ENCODE results near the gene PTPRJ.

PTPRJ gene

GRCh38 chr11:48051217-48051830 is 71.0 kb downstream of the PTPRJ start:
- no peak for DNase-seq (ENCODE audit: insufficient read length)
- no peak for FAIRE-seq
- TF ChIP-seq POLR2AphosphoS5 (IDR thresholded peaks at IDR 0.05; ENCODE audit: low read depth, low read length) (no peak), POLR2A (IDR thresholded peaks at IDR 0.05; ENCODE audit: low read depth, low read length) (no peak), TAF1 (IDR thresholded peaks at IDR 0.05; ENCODE audit: borderline replicate concordance, low read depth, low read length) (no peak)

- no peak for FAIRE-seq
- no peak for TF ChIP-seq POLR2AphosphoS5 (IDR thresholded peaks at IDR 0.05; ENCODE audit: low read depth, low read length)
- TF ChIP-seq POLR2A (IDR thresholded peaks at IDR 0.05; ENCODE audit: low read depth, low read length) = no peak
- no peak for TF ChIP-seq TAF1 (IDR thresholded peaks at IDR 0.05; ENCODE audit: borderline replicate concordance, low read depth, low read length)
- no peak for DNase-seq (ENCODE audit: insufficient read length)
Measured at GRCh38 chr11:48052183-48053044, 72.1 kb downstream of the PTPRJ start.

- TF ChIP-seq POLR2AphosphoS5 (IDR thresholded peaks at IDR 0.05; ENCODE audit: low read depth, low read length) = no peak
- no peak for TF ChIP-seq TAF1 (IDR thresholded peaks at IDR 0.05; ENCODE audit: borderline replicate concordance, low read depth, low read length)
- TF ChIP-seq POLR2A (IDR thresholded peaks at IDR 0.05; ENCODE audit: low read depth, low read length) = no peak
- no peak for DNase-seq (ENCODE audit: insufficient read length)
- FAIRE-seq = no peak
Measured at GRCh38 chr11:48054994-48055291, 74.6 kb downstream of the PTPRJ start.

- TF ChIP-seq TAF1 (IDR thresholded peaks at IDR 0.05; ENCODE audit: borderline replicate concordance, low read depth, low read length) = no peak
- no peak for TF ChIP-seq POLR2A (IDR thresholded peaks at IDR 0.05; ENCODE audit: low read depth, low read length)
- TF ChIP-seq POLR2AphosphoS5 (IDR thresholded peaks at IDR 0.05; ENCODE audit: low read depth, low read length) = no peak
- FAIRE-seq (peak; percentile 76), DNase-seq (ENCODE audit: insufficient read length) (no peak)
Measured at GRCh38 chr11:48055292-48056132, 75.2 kb downstream of the PTPRJ start.

- FAIRE-seq = no peak
- DNase-seq (ENCODE audit: insufficient read length) = no peak
- TF ChIP-seq TAF1 (IDR thresholded peaks at IDR 0.05; ENCODE audit: borderline replicate concordance, low read depth, low read length) (no peak), POLR2A (IDR thresholded peaks at IDR 0.05; ENCODE audit: low read depth, low read length) (no peak), POLR2AphosphoS5 (IDR thresholded peaks at IDR 0.05; ENCODE audit: low read depth, low read length) (no peak)
Measured at GRCh38 chr11:48056325-48057183, 76.2 kb downstream of the PTPRJ start.

GRCh38 chr11:48058064-48058463 is 77.7 kb downstream of the PTPRJ start:
- TF ChIP-seq TAF1 (IDR thresholded peaks at IDR 0.05; ENCODE audit: borderline replicate concordance, low read depth, low read length) (no peak), POLR2AphosphoS5 (IDR thresholded peaks at IDR 0.05; ENCODE audit: low read depth, low read length) (no peak), POLR2A (IDR thresholded peaks at IDR 0.05; ENCODE audit: low read depth, low read length) (no peak)
- DNase-seq (ENCODE audit: insufficient read length) = no peak
- no peak for FAIRE-seq

- FAIRE-seq (no peak), DNase-seq (ENCODE audit: insufficient read length) (no peak)
- no peak for TF ChIP-seq POLR2A (IDR thresholded peaks at IDR 0.05; ENCODE audit: low read depth, low read length)
- no peak for TF ChIP-seq TAF1 (IDR thresholded peaks at IDR 0.05; ENCODE audit: borderline replicate concordance, low read depth, low read length)
- TF ChIP-seq POLR2AphosphoS5 (IDR thresholded peaks at IDR 0.05; ENCODE audit: low read depth, low read length) = no peak
Measured at GRCh38 chr11:48058788-48059187, 78.4 kb downstream of the PTPRJ start.

GRCh38 chr11:48062649-48063048 is 82.3 kb downstream of the PTPRJ start:
- TF ChIP-seq POLR2AphosphoS5 (IDR thresholded peaks at IDR 0.05; ENCODE audit: low read depth, low read length) (no peak), TAF1 (IDR thresholded peaks at IDR 0.05; ENCODE audit: borderline replicate concordance, low read depth, low read length) (no peak), POLR2A (IDR thresholded peaks at IDR 0.05; ENCODE audit: low read depth, low read length) (no peak)
- DNase-seq (ENCODE audit: insufficient read length) = no peak

GRCh38 chr11:48063424-48063978 is 83.1 kb downstream of the PTPRJ start:
- FAIRE-seq (peak; percentile 44), DNase-seq (ENCODE audit: insufficient read length) (no peak)
- TF ChIP-seq POLR2A (IDR thresholded peaks at IDR 0.05; ENCODE audit: low read depth, low read length) (no peak), POLR2AphosphoS5 (IDR thresholded peaks at IDR 0.05; ENCODE audit: low read depth, low read length) (no peak), TAF1 (IDR thresholded peaks at IDR 0.05; ENCODE audit: borderline replicate concordance, low read depth, low read length) (no peak)

More at GRCh38 chr11:48062649-48063048, 82.3 kb downstream of the PTPRJ start:
- FAIRE-seq = no peak

GRCh38 chr11:48064306-48064705 is 83.9 kb downstream of the PTPRJ start:
- FAIRE-seq (no peak), DNase-seq (ENCODE audit: insufficient read length) (no peak)
- TF ChIP-seq POLR2AphosphoS5 (IDR thresholded peaks at IDR 0.05; ENCODE audit: low read depth, low read length) = no peak
- no peak for TF ChIP-seq POLR2A (IDR thresholded peaks at IDR 0.05; ENCODE audit: low read depth, low read length)

All from GM12892 (cell line).